ENCODE measurements around the gene KCNJ6.

KCNJ6 gene

GRCh38 chr21:37940691-37941090, 24.4 kb upstream of the KCNJ6 start:
- TF ChIP-seq CTCF (IDR thresholded peaks at IDR 0.05; ENCODE audit: control insufficient read depth, insufficient read depth, low read depth, low read length, missing control alignments): no peak
- DNase-seq (ENCODE audit: low read depth): no peak
- no peak overlapping the region for H3K4me3 ChIP-seq (ENCODE audit: control insufficient read depth, low read depth, low read length)

- TF ChIP-seq CTCF (IDR thresholded peaks at IDR 0.05; ENCODE audit: control insufficient read depth, insufficient read depth, low read depth, low read length, missing control alignments): no peak
- no peak overlapping the region for H3K4me3 ChIP-seq (ENCODE audit: control insufficient read depth, low read depth, low read length)
- no peak for DNase-seq (ENCODE audit: low read depth)
These were observed 23.6 kb upstream of the KCNJ6 start for GRCh38 chr21:37939838-37940237.

GRCh38 chr21:37939251-37939650, 23.0 kb upstream of the KCNJ6 start:
- DNase-seq (ENCODE audit: low read depth): no peak
- H3K4me3 ChIP-seq (ENCODE audit: control insufficient read depth, low read depth, low read length): no peak overlapping the region
- no peak for TF ChIP-seq CTCF (IDR thresholded peaks at IDR 0.05; ENCODE audit: control insufficient read depth, insufficient read depth, low read depth, low read length, missing control alignments)

- TF ChIP-seq CTCF (IDR thresholded peaks at IDR 0.05; ENCODE audit: control insufficient read depth, insufficient read depth, low read depth, low read length, missing control alignments): no peak
- no peak for DNase-seq (ENCODE audit: low read depth)
These were observed 21.4 kb upstream of the KCNJ6 start for GRCh38 chr21:37937668-37938067.

GRCh38 chr21:37936010-37936785, 19.9 kb upstream of the KCNJ6 start:
- TF ChIP-seq CTCF (IDR thresholded peaks at IDR 0.05; ENCODE audit: control insufficient read depth, insufficient read depth, low read depth, low read length, missing control alignments): no peak
- no peak for DNase-seq (ENCODE audit: low read depth)
- H3K4me3 ChIP-seq (ENCODE audit: control insufficient read depth, low read depth, low read length): no peak overlapping the region

More at GRCh38 chr21:37937668-37938067, 21.4 kb upstream of the KCNJ6 start:
- no peak overlapping the region for H3K4me3 ChIP-seq (ENCODE audit: control insufficient read depth, low read depth, low read length)

- no peak overlapping the region for H3K4me3 ChIP-seq (ENCODE audit: control insufficient read depth, low read depth, low read length)
- no peak for DNase-seq (ENCODE audit: low read depth)
- TF ChIP-seq CTCF (IDR thresholded peaks at IDR 0.05; ENCODE audit: control insufficient read depth, insufficient read depth, low read depth, low read length, missing control alignments): no peak
These were observed 16.7 kb upstream of the KCNJ6 start for GRCh38 chr21:37932936-37933335.

All from AG09309 (cell line).